Transverse colon (tissue), 4 donors: ENCODE measurements around the gene GAS2L2. TPM values are rescaled to one million over a fixed set of nuclear protein-coding genes. Genes with fewer than 3 reads are reported as not detected.

Source experiments
- DNase-seq: peaks from one replicate; pipeline ENCODE4 v3.0.0-alpha.2; 2019
- H3K27ac ChIP-seq, 4 donors: fragments of 200-600 bp; sonication (generic); 2 replicates each; pipeline ENCODE4 v1.5.1; 2016 to 2018; ENCODE audit warnings: inconsistent platforms in 4 of 4
- H3K27me3 ChIP-seq: fragments of 200-600 bp; sonication (generic); 2 replicates; pipeline ENCODE4 v1.5.1; 2017; ENCODE audit warnings: inconsistent platforms
- H3K36me3 ChIP-seq, 4 donors: fragments of 200-600 bp; sonication (generic); 2 replicates each; pipeline ENCODE4 v1.5.1; 2017 to 2019; ENCODE audit warnings: inconsistent platforms in 4 of 4
- H3K4me1 ChIP-seq, 4 donors: fragments of 200-600 bp; sonication (generic); 2 replicates each; pipeline ENCODE4 v1.5.1; 2017 to 2020; ENCODE audit warnings: inconsistent platforms in 4 of 4
- H3K4me3 ChIP-seq, 4 donors: fragments of 200-600 bp; sonication (generic); 1 replicate in 1 of 4; 2 replicates in 3 of 4; pipeline versions ENCODE4 v1.5.1 to v1.6.1; 2017 to 2019; ENCODE audit warnings: inconsistent platforms in 4 of 4
- H3K9me3 ChIP-seq, 2 donors: fragments of 200-600 bp; sonication (generic); 2 replicates each; pipeline ENCODE4 v1.5.1; 2017 to 2019; ENCODE audit warnings: inconsistent platforms in 2 of 2
- EP300 ChIP-seq: sonication (generic); formaldehyde crosslinking; IDR thresholded peaks from one replicate; pipeline ENCODE4 v1.6.1; 2017; ENCODE audit warnings: antibody characterized with exemption, low read depth
- POLR2A ChIP-seq: fragments of 450-650 bp; IDR thresholded peaks from one replicate; pipeline ENCODE4 v1.6.1; 2016; ENCODE audit warnings: antibody characterized with exemption, mild to moderate bottlenecking, moderate library complexity
- POLR2AphosphoS5 ChIP-seq, 3 donors: sonication (generic); formaldehyde crosslinking; IDR thresholded peaks; one replicate each; pipeline ENCODE4 v1.6.1; 2016; ENCODE audit warnings: antibody characterized with exemption in 3 of 3
- WGBS, 2 donors: methylation state at CpG; one replicate each; pipeline ENCODE4 v1.1.5; 2018; ENCODE audit warnings: low coverage in 1 of 2; 5-methylcytosine and 5-hydroxymethylcytosine counted together
- in situ Hi-C, 4 donors: fragments of 200-750 bp; cut with MboI; loops; one replicate each; pipeline versions ENCODE4 v1.15.0 to v1.15.1; 2017; ENCODE audit warnings: low sequenced_read_pairs in 3 of 4, low pct_ligation_motif_present in 1 of 4, low pct_unique_long_range_greater_than_20kb in 1 of 4
- intact Hi-C: fragments of 100-400 bp; cut with DNase I; formaldehyde crosslinking; loops from one replicate; pipeline ENCODE4 v1.15.1; 2023; ENCODE audit warnings: low total_unique reads
- total RNA-seq, 4 donors: library from RNA; depleted of rRNA; stranded (reverse); fragments of >200 nt; gene quantifications; one replicate each; pipeline ENCODE4 v1.1.0, GENCODE V29; 2016

GAS2L2 gene
- total RNA-seq, 4 donors from 2014 or later, result not detected

DNA sequence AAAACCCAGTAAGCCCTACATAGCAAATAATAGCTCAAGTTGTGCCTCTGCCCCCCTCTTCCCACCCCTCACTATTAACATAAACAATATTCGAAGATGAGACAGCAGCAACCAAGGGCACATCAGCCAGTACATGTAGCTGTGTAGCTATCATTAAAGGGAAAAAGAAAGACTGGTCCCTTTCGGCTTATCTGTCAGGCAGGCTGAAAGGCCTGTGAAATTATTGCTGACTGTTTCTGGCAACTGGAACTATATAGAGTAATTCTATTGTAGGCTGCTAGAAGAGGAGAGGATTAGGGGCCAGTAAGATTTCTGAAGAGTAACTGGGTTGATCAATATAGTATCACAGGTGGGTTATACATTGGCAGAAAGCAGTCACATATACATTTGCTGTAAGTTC, 58.1 kb downstream of the GAS2L2 start:
- intact Hi-C loops (loop anchor here (10.0 kb wide), 1 partner anchor 50 kb away; no protein-coding TSS in a partner anchor), in situ Hi-C loops (no loop called here)
- 68 to 75% methylated on average over 2 of the region's 2 CpGs for WGBS, 2 donors
- Histone ChIP-seq H3K27ac (no peak overlapping the region), H3K4me1 (no peaks in the 10 kb centered on the region), H3K27me3 (no peaks in the 10 kb centered on the region), H3K4me3 (no peak overlapping the region), H3K36me3 (peaks cover 0 to 27% (median 9%) of the 10 kb centered on the region in 4 donors), H3K9me3 (no peaks in the 10 kb centered on the region)
- TF ChIP-seq POLR2AphosphoS5 (IDR thresholded peaks at IDR 0.05) (no peak), EP300 (no peak), POLR2A (no peak)
- DNase-seq, result no peak

Other genes with a start within 250 kb of the GAS2L2 start
- 1 to 10 TPM; 1.4 to 6.2 (median 3.1) TPM for gene SLFN12L, start 215.6 kb downstream of the GAS2L2 start, total RNA-seq
- gene SLFN14, start 192.4 kb downstream of the GAS2L2 start, total RNA-seq, result not detected
- gene PEX12, start 174.7 kb downstream of the GAS2L2 start, total RNA-seq, result 1 to 10 TPM in 2 of 4 donors, under 1 TPM in 1, not detected in 1; 0.75 to 5.2 (median 3.0) TPM
- 100 to 1,000 TPM in 1 of 4 donors, 10 to 100 TPM in 3; 32.2 to 102 (median 60.1) TPM for gene AP2B1, start 165.9 kb downstream of the GAS2L2 start, total RNA-seq
- gene RASL10B, start 21.6 kb downstream of the GAS2L2 start, total RNA-seq, result 1 to 10 TPM in 2 of 4 donors, under 1 TPM in 2; 0.41 to 1.6 (median 1.1) TPM
- gene C17orf50, start 7.6 kb upstream of the GAS2L2 start, total RNA-seq, result not detected
- gene MMP28, start 42.4 kb upstream of the GAS2L2 start, total RNA-seq, result 100 to 1,000 TPM; 104 to 368 (median 128) TPM
- gene TAF15, start 56.2 kb upstream of the GAS2L2 start, total RNA-seq, result 10 to 100 TPM; 13.1 to 74.3 (median 37.9) TPM
- not detected for gene HEATR9, start 115.7 kb upstream of the GAS2L2 start, total RNA-seq
- gene CCL5, start 127.1 kb upstream of the GAS2L2 start, total RNA-seq, result 10 to 100 TPM in 2 of 4 donors, 1 to 10 TPM in 2; 1.8 to 12.8 (median 6.2) TPM
- gene RDM1, start 177.5 kb upstream of the GAS2L2 start, total RNA-seq, result 10 to 100 TPM in 1 of 4 donors, not detected in 3; 39.2 TPM
- gene LYZL6, start 190.5 kb upstream of the GAS2L2 start, total RNA-seq, result not detected
- gene CCL16, start 228.3 kb upstream of the GAS2L2 start, total RNA-seq, result not detected
- 10 to 100 TPM in 1 of 4 donors, 1 to 10 TPM in 3; 4.2 to 19.5 (median 6.8) TPM for gene CCL14, start 233.5 kb upstream of the GAS2L2 start, total RNA-seq
- gene CCL15, start 248.3 kb upstream of the GAS2L2 start, total RNA-seq, result 10 to 100 TPM in 3 of 4 donors, 1 to 10 TPM in 1; 6.8 to 68.8 (median 31.5) TPM